Cardiac muscle cell (in vitro differentiated cells and primary cell): ENCODE data around the gene RHBDL2. TPM values are rescaled to one million over a fixed set of nuclear protein-coding genes. Genes with fewer than 3 reads are reported as not detected.

Experiments used
- DNase-seq, 2 donors: peaks; one replicate each; pipeline versions ENCODE4 v3.0.0 to v3.0.0-alpha.2; 2010 to 2017; ENCODE audit warnings: low read depth in 1 of 2, low spot score in 1 of 2
- H3K27ac ChIP-seq: fragments of 200-600 bp; sonication (generic); 2 replicates; pipeline ENCODE4 v1.5.1; 2016
- H3K27me3 ChIP-seq: fragments of 200-600 bp; sonication (generic); 2 replicates; pipeline ENCODE4 v1.6.0; 2016; ENCODE audit warnings: control low read depth
- H3K36me3 ChIP-seq: fragments of 200-600 bp; sonication (generic); 2 replicates; pipeline ENCODE4 v1.5.1; 2016; ENCODE audit warnings: control low read depth
- H3K4me1 ChIP-seq: fragments of 200-600 bp; sonication (generic); 2 replicates; pipeline ENCODE4 v1.8.1; 2017; ENCODE audit warnings: low read depth, mild to moderate bottlenecking, mixed run types
- H3K4me3 ChIP-seq: fragments of 200-600 bp; sonication (generic); 2 replicates; pipeline ENCODE4 v1.5.1; 2016; ENCODE audit warnings: mild to moderate bottlenecking
- H3K9me3 ChIP-seq: fragments of 200-600 bp; sonication (generic); 2 replicates; pipeline ENCODE4 v1.5.1; 2017; ENCODE audit warnings: low read depth, mild to moderate bottlenecking, control low read depth
- CTCF ChIP-seq: IDR thresholded peaks from 2 replicates; pipeline ENCODE4 v1.5.1; 2012; ENCODE audit warnings: low read depth, mild to moderate bottlenecking, low read length
- polyA plus RNA-seq: library from polyadenylated mRNA; unstranded; fragments of >200 nt; fragmentation: Nextera tagmentation; extraction: Ambion mirVana; gene quantifications from 2 replicates; pipeline ENCODE4 v1.2.1, GENCODE V29; 2016
- total RNA-seq: library from RNA; depleted of rRNA; stranded (reverse); fragments of >200 nt; gene quantifications from 2 replicates; pipeline ENCODE4 v1.2.3, GENCODE V29; 2016

The RHBDL2 gene
- total and polyA plus RNA-seq, 2 experiments from 2014 or later: 0.21 TPM; not detected in 1

- no peak for TF ChIP-seq CTCF
- Histone ChIP-seq H3K27me3 (no peaks in the 10 kb centered on the region), H3K27ac (no peak overlapping the region), H3K9me3 (no peaks in the 10 kb centered on the region), H3K36me3 (no peaks in the 10 kb centered on the region), H3K4me1 (no peaks in the 10 kb centered on the region), H3K4me3 (no peak overlapping the region)
- DNase-seq: no peak
These were observed 53.0 kb downstream of the RHBDL2 start for GRCh38 chr1:38888423-38889333.

GRCh38 chr1:38885092-38885491 is 56.5 kb downstream of the RHBDL2 start:
- H3K27me3 ChIP-seq: no peaks in the 10 kb centered on the region
- no peak for TF ChIP-seq CTCF
- H3K27ac ChIP-seq: no peak overlapping the region
- no peak for DNase-seq
- H3K4me3 ChIP-seq: no peak overlapping the region
- H3K36me3 ChIP-seq: no peaks in the 10 kb centered on the region
- no peaks in the 10 kb centered on the region for H3K9me3 ChIP-seq
- no peaks in the 10 kb centered on the region for H3K4me1 ChIP-seq

GRCh38 chr1:38881487-38881886 is 60.1 kb downstream of the RHBDL2 start, which contains the start of gene GJA9:
Gene GJA9 (minus strand): TSS chr1:38881587. CDS start chr1:38876098, 5,489 bp downstream.
- Histone ChIP-seq H3K27ac (no peak within 1 kb of the TSS), H3K27me3 (no peaks in the 10 kb centered on the region), H3K36me3 (no peaks in the 10 kb centered on the region), H3K4me1 (no peaks in the 10 kb centered on the region), H3K9me3 (no peaks in the 10 kb centered on the region), H3K4me3 (no peak within 1 kb of the TSS)
- no peak for TF ChIP-seq CTCF
- DNase-seq: no peak

- no peaks in the 10 kb centered on the region for H3K9me3 ChIP-seq
- peaks cover 5% of the 10 kb centered on the region for H3K4me1 ChIP-seq
- no peak for DNase-seq
- no peaks in the 10 kb centered on the region for H3K36me3 ChIP-seq
- H3K27me3 ChIP-seq: no peaks in the 10 kb centered on the region
- no peak overlapping the region for H3K4me3 ChIP-seq
- no peak overlapping the region for H3K27ac ChIP-seq
- no peak for TF ChIP-seq CTCF
These were observed 65.8 kb downstream of the RHBDL2 start for GRCh38 chr1:38875811-38876210.

GRCh38 chr1:38873027-38873969 is 68.3 kb downstream of the RHBDL2 start, which contains the start of gene MYCBP:
Gene MYCBP (minus strand): TSS chr1:38873348. CDS start chr1:38873305, 43 bp downstream.
- DNase-seq: peak; percentile 96 to 97
- peak within 1 kb of the TSS; percentile 73 for H3K4me3 ChIP-seq
- peaks cover 5% of the 10 kb centered on the region for H3K4me1 ChIP-seq
- no peaks in the 10 kb centered on the region for H3K27me3 ChIP-seq
- H3K36me3 ChIP-seq: no peaks in the 10 kb centered on the region
- H3K27ac ChIP-seq: peak within 1 kb of the TSS; percentile 20
- H3K9me3 ChIP-seq: no peaks in the 10 kb centered on the region
- no peak for TF ChIP-seq CTCF
